HEK293 (cell line): ENCODE results near the gene GRM4.

ENCODE experiments used
- CTCF ChIA-PET: fragments of 350-600 bp; formaldehyde crosslinking; extraction: SDS; loops from one replicate; lab custom pipeline; 2021; ENCODE audit warnings: antibody characterized with exemption; lab: Yijun Ruan, JAX
- POLR2A ChIA-PET: fragments of 300-600 bp; formaldehyde crosslinking; extraction: SDS; loops from one replicate; lab custom pipeline; 2020; ENCODE audit warnings: antibody characterized with exemption, inconsistent platforms; lab: Yijun Ruan, JAX
- H3K27ac ChIP-seq: fragments of 200-500 bp; sonication (Bioruptor generic); 2 replicates; pipeline ENCODE4 v1.5.1; 2014; ENCODE audit warnings: low read depth, low read length, control low read depth, inconsistent platforms; ENCODE audit errors: extremely low read depth
- H3K36me3 ChIP-seq, 2 experiments: fragments of 200-500 bp in 1 of 2; sonication (Bioruptor generic) in 1 of 2; 1 replicate in 1 of 2; 2 replicates in 1 of 2; pipeline ENCODE4 v1.5.1; 2014 to 2017; ENCODE audit warnings: inconsistent platforms in 2 of 2, low read length in 2 of 2; ENCODE audit not compliant: control insufficient read depth in 2 of 2, insufficient read depth in 1 of 2
- H3K4me1 ChIP-seq: fragments of 200-500 bp; sonication (Bioruptor generic); 2 replicates; pipeline ENCODE4 v1.5.1; 2014; ENCODE audit warnings: mild to moderate bottlenecking, low read length, inconsistent platforms; ENCODE audit not compliant: control insufficient read depth, insufficient read depth
- H3K4me3 ChIP-seq: 2 replicates; pipeline ENCODE4 v1.5.1; 2011; ENCODE audit warnings: low read depth, mild to moderate bottlenecking, control low read depth, low read length, moderate library complexity
- H3K9me3 ChIP-seq: fragments of 200-500 bp; sonication (Bioruptor generic); 2 replicates; pipeline ENCODE4 v1.5.1; 2014; ENCODE audit warnings: low read depth, low read length, inconsistent platforms; ENCODE audit not compliant: control insufficient read depth, insufficient read depth
- GLIS1 ChIP-seq: fragments of 450-650 bp; formaldehyde crosslinking; IDR thresholded peaks from 2 replicates; pipeline ENCODE4 v1.5.1; 2016; ENCODE audit warnings: missing biosample characterization, missing genetic modification characterization
- HOXA7 ChIP-seq: sonication (generic); formaldehyde crosslinking; IDR thresholded peaks from 2 replicates; pipeline ENCODE4 v1.8.1; 2022; ENCODE audit warnings: missing genetic modification reagents, borderline replicate concordance
- KLF16 ChIP-seq: fragments of 450-650 bp; formaldehyde crosslinking; IDR thresholded peaks from 2 replicates; pipeline ENCODE4 v1.5.1; 2017; ENCODE audit warnings: missing biosample characterization, missing genetic modification characterization
- MEIS1 ChIP-seq: sonication (generic); formaldehyde crosslinking; IDR thresholded peaks from 2 replicates; pipeline ENCODE4 v1.8.1; 2022; ENCODE audit warnings: missing genetic modification reagents, mild to moderate bottlenecking, borderline replicate concordance
- MYNN ChIP-seq: fragments of 450-650 bp; formaldehyde crosslinking; IDR thresholded peaks from 2 replicates; pipeline ENCODE4 v1.5.1; 2016; ENCODE audit warnings: missing biosample characterization, missing genetic modification characterization, borderline replicate concordance
- REST ChIP-seq: fragments of 450-650 bp; formaldehyde crosslinking; IDR thresholded peaks from 2 replicates; pipeline ENCODE4 v1.5.1; 2016; ENCODE audit warnings: missing biosample characterization, missing genetic modification characterization
- SCRT2 ChIP-seq: fragments of 450-650 bp; formaldehyde crosslinking; IDR thresholded peaks from 2 replicates; pipeline ENCODE4 v1.5.1; 2016; ENCODE audit warnings: missing biosample characterization, missing genetic modification characterization
- ZFP69B ChIP-seq: fragments of 450-650 bp; formaldehyde crosslinking; IDR thresholded peaks from 2 replicates; pipeline ENCODE4 v1.5.1; 2016; ENCODE audit warnings: missing biosample characterization, missing genetic modification characterization
- ZIC2 ChIP-seq: fragments of 450-650 bp; formaldehyde crosslinking; IDR thresholded peaks from 2 replicates; pipeline ENCODE4 v1.5.1; 2016; ENCODE audit warnings: missing biosample characterization, missing genetic modification characterization
- ZNF157 ChIP-seq: fragments of 450-650 bp; formaldehyde crosslinking; IDR thresholded peaks from 2 replicates; pipeline ENCODE4 v1.5.1; 2016; ENCODE audit warnings: missing biosample characterization, missing genetic modification characterization
- ZNF266 ChIP-seq: fragments of 450-650 bp; formaldehyde crosslinking; IDR thresholded peaks from 2 replicates; pipeline ENCODE4 v1.5.1; 2016; ENCODE audit warnings: missing biosample characterization, missing genetic modification characterization, low read depth
- ZNF354C ChIP-seq: fragments of 450-650 bp; formaldehyde crosslinking; IDR thresholded peaks from 2 replicates; pipeline ENCODE4 v1.5.1; 2016; ENCODE audit warnings: missing biosample characterization, missing genetic modification characterization, low read depth, borderline replicate concordance
- ZNF366 ChIP-seq: fragments of 450-650 bp; formaldehyde crosslinking; conservative IDR thresholded peaks from 2 replicates; pipeline ENCODE4 v1.5.1; 2016; ENCODE audit warnings: missing biosample characterization, missing genetic modification characterization
- ZNF37A ChIP-seq: fragments of 450-650 bp; IDR thresholded peaks from 2 replicates; pipeline ENCODE4 v1.5.1; 2018; ENCODE audit warnings: missing biosample characterization, missing genetic modification characterization
- ZNF391 ChIP-seq: fragments of 450-650 bp; formaldehyde crosslinking; IDR thresholded peaks from 2 replicates; pipeline ENCODE4 v1.5.1; 2016; ENCODE audit warnings: low read depth, missing biosample characterization, missing genetic modification characterization, borderline replicate concordance
- ZNF544 ChIP-seq: fragments of 450-650 bp; formaldehyde crosslinking; IDR thresholded peaks from 2 replicates; pipeline ENCODE4 v1.5.0; 2017; ENCODE audit warnings: missing biosample characterization, missing genetic modification characterization
- ZNF585B ChIP-seq: fragments of 450-650 bp; formaldehyde crosslinking; IDR thresholded peaks from 2 replicates; pipeline ENCODE4 v1.5.1; 2016; ENCODE audit warnings: missing biosample characterization, missing genetic modification characterization
- ZNF626 ChIP-seq: fragments of 450-650 bp; sonication (Bioruptor Pico); formaldehyde crosslinking; IDR thresholded peaks from 2 replicates; pipeline ENCODE4 v1.5.1; 2018; ENCODE audit warnings: missing biosample characterization, missing genetic modification characterization, inconsistent platforms
- ZNF670 ChIP-seq: fragments of 450-650 bp; formaldehyde crosslinking; IDR thresholded peaks from 2 replicates; pipeline ENCODE4 v1.5.1; 2016; ENCODE audit warnings: missing biosample characterization, missing genetic modification characterization, low read depth
- ZNF76 ChIP-seq: fragments of 450-650 bp; formaldehyde crosslinking; IDR thresholded peaks from 2 replicates; pipeline ENCODE4; 2016; ENCODE audit warnings: low read depth, missing biosample characterization, missing genetic modification characterization, borderline replicate concordance
- TF ChIP-seq, protein P1 (sequence below): fragments of 450-650 bp; formaldehyde crosslinking; IDR thresholded peaks from 2 replicates; pipeline ENCODE4 v1.5.1; 2016; ENCODE audit warnings: missing biosample characterization, missing genetic modification characterization
- TF ChIP-seq, protein P2 (sequence below): fragments of 450-650 bp; formaldehyde crosslinking; IDR thresholded peaks from 2 replicates; pipeline ENCODE4 v1.5.1; 2016; ENCODE audit warnings: missing biosample characterization, missing genetic modification characterization
- TF ChIP-seq, protein P3 (sequence below): fragments of 450-650 bp; formaldehyde crosslinking; IDR thresholded peaks from 2 replicates; pipeline ENCODE4 v1.5.1; 2016; ENCODE audit warnings: missing biosample characterization, missing genetic modification characterization

The GRM4 gene

GRCh38 chr6:34104186-34104585 lies 41.7 kb downstream of the GRM4 start:
- no peak overlapping the region for H3K27ac ChIP-seq
- no peak overlapping the region for H3K4me3 ChIP-seq
- ChIA-PET POLR2A (no interaction called here), CTCF (interaction anchor here (0.6 kb wide), 1 partner anchor 570 kb away, joined by 3 read pairs; no protein-coding TSS in a partner anchor)
- TF ChIP-seq, protein P1, sequence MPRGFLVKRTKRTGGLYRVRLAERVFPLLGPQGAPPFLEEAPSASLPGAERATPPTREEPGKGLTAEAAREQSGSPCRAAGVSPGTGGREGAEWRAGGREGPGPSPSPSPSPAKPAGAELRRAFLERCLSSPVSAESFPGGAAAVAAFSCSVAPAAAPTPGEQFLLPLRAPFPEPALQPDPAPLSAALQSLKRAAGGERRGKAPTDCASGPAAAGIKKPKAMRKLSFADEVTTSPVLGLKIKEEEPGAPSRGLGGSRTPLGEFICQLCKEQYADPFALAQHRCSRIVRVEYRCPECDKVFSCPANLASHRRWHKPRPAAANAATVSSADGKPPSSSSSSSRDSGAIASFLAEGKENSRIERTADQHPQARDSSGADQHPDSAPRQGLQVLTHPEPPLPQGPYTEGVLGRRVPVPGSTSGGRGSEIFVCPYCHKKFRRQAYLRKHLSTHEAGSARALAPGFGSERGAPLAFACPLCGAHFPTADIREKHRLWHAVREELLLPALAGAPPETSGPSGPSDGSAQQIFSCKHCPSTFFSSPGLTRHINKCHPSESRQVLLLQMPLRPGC (tag by site-specific recombination) = no peak
- TF ChIP-seq ZNF391 (tag by site-specific recombination) (no peak), HOXA7 (no peak), MEIS1 (CRISPR knock-in tag) (no peak), ZNF366 (tag by site-specific recombination) (no peak), ZFP69B (no peak), ZNF544 (tag by site-specific recombination) (no peak), ZNF266 (tag by site-specific recombination) (no peak), ZIC2 (tag by site-specific recombination) (no peak), KLF16 (tag by site-specific recombination) (no peak), ZNF157 (tag by site-specific recombination) (no peak), ZNF354C (tag by site-specific recombination) (no peak)
- TF ChIP-seq, protein P2, sequence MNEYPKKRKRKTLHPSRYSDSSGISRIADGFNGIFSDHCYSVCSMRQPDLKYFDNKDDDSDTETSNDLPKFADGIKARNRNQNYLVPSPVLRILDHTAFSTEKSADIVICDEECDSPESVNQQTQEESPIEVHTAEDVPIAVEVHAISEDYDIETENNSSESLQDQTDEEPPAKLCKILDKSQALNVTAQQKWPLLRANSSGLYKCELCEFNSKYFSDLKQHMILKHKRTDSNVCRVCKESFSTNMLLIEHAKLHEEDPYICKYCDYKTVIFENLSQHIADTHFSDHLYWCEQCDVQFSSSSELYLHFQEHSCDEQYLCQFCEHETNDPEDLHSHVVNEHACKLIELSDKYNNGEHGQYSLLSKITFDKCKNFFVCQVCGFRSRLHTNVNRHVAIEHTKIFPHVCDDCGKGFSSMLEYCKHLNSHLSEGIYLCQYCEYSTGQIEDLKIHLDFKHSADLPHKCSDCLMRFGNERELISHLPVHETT (tag by site-specific recombination) = no peak
- H3K9me3 ChIP-seq = no peaks in the 10 kb centered on the region
- H3K36me3 ChIP-seq = no peaks in the 10 kb centered on the region
- H3K4me1 ChIP-seq = no peaks in the 10 kb centered on the region

DNA sequence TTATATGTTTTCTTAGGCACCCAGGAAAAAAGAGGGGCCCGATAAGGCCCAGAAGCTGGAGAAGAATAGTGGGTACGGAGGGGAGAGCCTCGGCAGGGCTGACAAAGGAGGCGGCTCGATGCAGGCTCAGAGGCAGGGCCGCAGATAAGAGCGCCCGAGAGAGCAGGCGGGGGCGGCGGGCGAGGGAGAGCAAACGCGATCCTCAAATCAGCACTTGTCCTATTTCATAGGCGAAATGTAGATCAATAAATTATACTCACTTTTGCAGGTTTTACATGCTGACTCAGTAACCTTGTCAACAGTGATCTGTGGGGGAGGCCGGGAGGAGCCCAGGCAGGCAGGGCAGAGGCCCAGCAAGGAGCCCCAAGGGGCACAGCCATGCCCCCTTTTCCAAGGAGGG lies 42.6 kb downstream of the GRM4 start:
- no peaks in the 10 kb centered on the region for H3K36me3 ChIP-seq
- ChIA-PET POLR2A (no interaction called here), CTCF (interaction anchor here (0.6 kb wide), 1 partner anchor 569 kb away, joined by 3 read pairs; no protein-coding TSS in a partner anchor)
- no peaks in the 10 kb centered on the region for H3K4me1 ChIP-seq
- H3K27ac ChIP-seq = no peak overlapping the region
- no peaks in the 10 kb centered on the region for H3K9me3 ChIP-seq
- no peak overlapping the region for H3K4me3 ChIP-seq
- TF ChIP-seq ZNF626 (tag by site-specific recombination) (no peak), ZNF76 (tag by site-specific recombination) (no peak), GLIS1 (tag by site-specific recombination) (no peak), ZNF37A (tag by site-specific recombination) (no peak), ZNF585B (no peak), ZNF544 (tag by site-specific recombination) (no peak), REST (tag by site-specific recombination) (no peak), ZNF670 (tag by site-specific recombination) (no peak), MYNN (tag by site-specific recombination) (no peak), SCRT2 (tag by site-specific recombination) (no peak)
- TF ChIP-seq, protein P3, sequence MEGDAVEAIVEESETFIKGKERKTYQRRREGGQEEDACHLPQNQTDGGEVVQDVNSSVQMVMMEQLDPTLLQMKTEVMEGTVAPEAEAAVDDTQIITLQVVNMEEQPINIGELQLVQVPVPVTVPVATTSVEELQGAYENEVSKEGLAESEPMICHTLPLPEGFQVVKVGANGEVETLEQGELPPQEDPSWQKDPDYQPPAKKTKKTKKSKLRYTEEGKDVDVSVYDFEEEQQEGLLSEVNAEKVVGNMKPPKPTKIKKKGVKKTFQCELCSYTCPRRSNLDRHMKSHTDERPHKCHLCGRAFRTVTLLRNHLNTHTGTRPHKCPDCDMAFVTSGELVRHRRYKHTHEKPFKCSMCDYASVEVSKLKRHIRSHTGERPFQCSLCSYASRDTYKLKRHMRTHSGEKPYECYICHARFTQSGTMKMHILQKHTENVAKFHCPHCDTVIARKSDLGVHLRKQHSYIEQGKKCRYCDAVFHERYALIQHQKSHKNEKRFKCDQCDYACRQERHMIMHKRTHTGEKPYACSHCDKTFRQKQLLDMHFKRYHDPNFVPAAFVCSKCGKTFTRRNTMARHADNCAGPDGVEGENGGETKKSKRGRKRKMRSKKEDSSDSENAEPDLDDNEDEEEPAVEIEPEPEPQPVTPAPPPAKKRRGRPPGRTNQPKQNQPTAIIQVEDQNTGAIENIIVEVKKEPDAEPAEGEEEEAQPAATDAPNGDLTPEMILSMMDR (tag by site-specific recombination) = no peak
- TF ChIP-seq, protein P1 (tag by site-specific recombination) = no peak
